Duodenal mucosa (tissue), 2 donors: Measurements from ENCODE around the gene OMA1.

Experiments used
- H3K27ac ChIP-seq: one replicate; pipeline ENCODE4 v1.7.0; 2013; ENCODE audit warnings: low read depth, low read length
- H3K27me3 ChIP-seq, 2 donors: one replicate each; pipeline ENCODE4 v1.7.0; 2013; ENCODE audit warnings: low read length in 2 of 2, control low read depth in 1 of 2; ENCODE audit not compliant: insufficient read depth in 2 of 2, control insufficient read depth in 1 of 2
- H3K36me3 ChIP-seq, 2 donors: one replicate each; pipeline ENCODE4 v1.7.0; 2013; ENCODE audit warnings: low read length in 2 of 2, control low read depth in 1 of 2; ENCODE audit not compliant: insufficient read depth in 2 of 2, control insufficient read depth in 1 of 2
- H3K4me1 ChIP-seq, 2 donors: one replicate each; pipeline ENCODE4 v1.7.0; 2013; ENCODE audit warnings: low read length in 2 of 2, control low read depth in 1 of 2; ENCODE audit not compliant: insufficient read depth in 2 of 2, control insufficient read depth in 1 of 2
- H3K4me3 ChIP-seq, 2 donors: one replicate each; pipeline ENCODE4 v1.7.0; 2013; ENCODE audit warnings: low read length in 2 of 2, low read depth in 1 of 2
- H3K9ac ChIP-seq, 2 donors: one replicate each; pipeline ENCODE4 v1.7.0; 2013; ENCODE audit warnings: low read length in 2 of 2, low read depth in 1 of 2
- H3K9me3 ChIP-seq, 2 donors: one replicate each; pipeline ENCODE4 v1.7.0; 2013; ENCODE audit warnings: low read length in 2 of 2, control low read depth in 1 of 2; ENCODE audit not compliant: control insufficient read depth in 1 of 2

Gene OMA1

DNA sequence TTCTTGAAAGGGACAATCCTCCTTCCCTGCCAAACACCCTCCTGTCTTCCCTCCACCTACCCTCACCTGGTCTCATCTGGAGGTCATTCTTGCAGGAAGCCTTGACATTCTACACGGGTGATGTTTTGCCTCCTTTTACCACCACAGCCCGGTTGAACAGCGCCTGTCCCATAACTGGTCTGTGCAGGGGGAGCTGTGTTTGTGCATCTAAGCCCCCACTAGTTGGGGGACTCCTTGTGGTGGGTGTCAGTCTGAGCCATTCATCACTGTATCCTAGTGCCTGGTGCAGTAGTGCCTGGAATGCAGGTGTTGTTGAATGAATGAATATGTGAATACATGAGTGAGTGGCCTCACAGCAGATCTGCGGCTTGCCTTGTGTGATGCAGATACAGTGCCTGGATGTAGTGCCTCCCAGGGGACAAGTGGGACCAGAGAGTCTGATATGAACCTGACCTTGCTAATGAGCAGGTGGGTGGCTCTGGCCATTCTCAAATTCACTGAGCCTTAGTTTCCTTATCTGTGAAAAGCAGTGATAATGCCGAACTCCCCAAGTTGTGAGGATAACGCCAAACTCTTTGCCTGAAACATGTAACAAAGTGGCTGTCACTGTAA is 79.8 kb downstream of the OMA1 start:
- no peaks in the 10 kb centered on the region for H3K27me3 ChIP-seq
- peaks cover 3 to 4% of the 10 kb centered on the region in 2 donors for H3K36me3 ChIP-seq
- H3K4me3 ChIP-seq, result no peak overlapping the region

DNA sequence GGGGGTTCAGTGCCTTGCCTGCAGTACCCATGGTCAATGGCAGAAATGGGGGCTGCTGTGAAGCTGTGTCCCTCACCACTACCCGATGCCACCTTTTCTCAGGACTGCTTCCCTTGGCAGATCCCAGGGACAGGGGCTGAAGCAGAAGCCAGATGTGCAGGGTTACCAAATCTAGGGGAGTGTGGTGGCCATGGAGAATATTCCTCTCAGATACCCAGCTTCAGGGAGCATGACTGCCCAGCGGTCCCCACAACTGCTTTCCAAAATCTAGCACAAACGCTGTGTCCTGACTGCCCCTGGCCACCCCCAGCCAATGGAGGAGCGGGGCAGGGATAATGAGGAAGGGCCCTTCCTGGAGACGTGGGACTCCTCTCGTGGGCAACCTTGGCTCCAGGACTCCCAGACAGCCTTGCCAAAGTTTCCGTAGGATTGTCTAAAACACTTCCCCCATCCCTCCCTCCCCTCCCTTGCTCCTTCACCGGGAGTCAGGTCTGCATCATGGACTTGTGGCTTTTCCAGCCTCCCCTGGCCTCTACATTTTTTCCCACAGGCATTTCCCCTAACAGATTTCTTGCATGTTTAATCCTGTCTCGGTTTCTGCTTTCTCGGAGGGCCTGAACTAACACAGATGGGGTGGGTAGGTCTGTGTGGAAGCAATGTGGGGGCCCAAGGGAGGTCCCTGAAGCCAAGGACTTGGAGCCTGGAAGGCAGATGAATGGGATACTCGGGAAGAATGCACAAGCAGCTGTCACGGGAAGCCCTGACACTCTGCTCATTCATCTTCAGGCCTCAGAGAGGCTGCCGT is 80.5 kb downstream of the OMA1 start:
- no peak overlapping the region for H3K27ac ChIP-seq
- no peaks in the 10 kb centered on the region for H3K9me3 ChIP-seq
- H3K9ac ChIP-seq, result no peak overlapping the region
- H3K4me1 ChIP-seq, result no peaks in the 10 kb centered on the region
- no peak overlapping the region for H3K4me3 ChIP-seq
- H3K27me3 ChIP-seq, result no peaks in the 10 kb centered on the region
- H3K36me3 ChIP-seq, result peaks cover 3 to 4% of the 10 kb centered on the region in 2 donors

More for the DNA sequence above, 79.8 kb downstream of the OMA1 start:
- Histone ChIP-seq H3K9me3 (no peaks in the 10 kb centered on the region), H3K4me1 (no peaks in the 10 kb centered on the region), H3K27ac (no peak overlapping the region), H3K9ac (no peak overlapping the region)

DNA sequence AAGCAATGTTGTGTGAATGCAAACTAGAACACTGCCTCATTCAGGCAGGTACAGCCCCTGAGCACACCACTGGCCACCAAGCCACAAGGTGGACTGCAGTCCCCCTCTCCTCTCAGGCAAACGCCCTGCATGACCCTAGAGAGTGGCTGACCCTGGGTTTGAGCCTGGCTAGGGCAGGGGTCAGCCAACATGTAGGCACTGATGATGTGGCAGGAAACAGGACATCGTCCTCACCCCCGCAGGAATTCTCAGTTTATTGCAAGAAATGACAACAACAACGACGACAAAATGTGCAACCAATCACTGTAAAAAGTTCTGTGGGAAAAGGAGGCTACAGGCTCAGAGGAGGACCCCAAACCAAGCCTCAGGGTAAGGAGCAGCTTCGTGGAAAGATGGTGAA is 81.3 kb downstream of the OMA1 start:
- H3K9ac ChIP-seq, result no peak overlapping the region
- no peaks in the 10 kb centered on the region for H3K27me3 ChIP-seq
- H3K36me3 ChIP-seq, result peaks cover 3 to 4% of the 10 kb centered on the region in 2 donors
- no peaks in the 10 kb centered on the region for H3K4me1 ChIP-seq
- H3K9me3 ChIP-seq, result no peaks in the 10 kb centered on the region
- H3K4me3 ChIP-seq, result no peak overlapping the region
- no peak overlapping the region for H3K27ac ChIP-seq

DNA sequence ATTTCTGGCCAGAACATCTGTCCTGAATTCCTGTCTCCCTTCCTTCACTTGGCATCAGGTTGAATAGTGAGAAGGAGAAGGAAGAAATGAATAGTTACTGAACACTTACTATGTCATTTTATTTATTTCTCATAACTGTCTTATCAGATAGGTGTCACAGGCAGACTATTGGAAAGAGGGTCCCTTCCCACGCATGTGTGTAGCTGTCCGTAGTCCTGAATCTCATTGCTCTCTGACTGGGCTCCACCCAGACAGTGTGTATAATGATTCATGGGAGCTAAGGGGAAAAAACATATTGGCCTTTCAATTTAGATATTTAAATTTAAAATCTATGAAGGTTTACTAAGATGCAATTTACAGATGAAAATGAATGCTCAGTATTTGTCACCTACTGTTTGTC is 86.1 kb downstream of the OMA1 start:
- Histone ChIP-seq H3K4me1 (no peaks in the 10 kb centered on the region), H3K4me3 (no peak overlapping the region), H3K36me3 (no peaks in the 10 kb centered on the region), H3K27me3 (no peaks in the 10 kb centered on the region), H3K9ac (no peak overlapping the region), H3K9me3 (no peaks in the 10 kb centered on the region), H3K27ac (no peak overlapping the region)

DNA sequence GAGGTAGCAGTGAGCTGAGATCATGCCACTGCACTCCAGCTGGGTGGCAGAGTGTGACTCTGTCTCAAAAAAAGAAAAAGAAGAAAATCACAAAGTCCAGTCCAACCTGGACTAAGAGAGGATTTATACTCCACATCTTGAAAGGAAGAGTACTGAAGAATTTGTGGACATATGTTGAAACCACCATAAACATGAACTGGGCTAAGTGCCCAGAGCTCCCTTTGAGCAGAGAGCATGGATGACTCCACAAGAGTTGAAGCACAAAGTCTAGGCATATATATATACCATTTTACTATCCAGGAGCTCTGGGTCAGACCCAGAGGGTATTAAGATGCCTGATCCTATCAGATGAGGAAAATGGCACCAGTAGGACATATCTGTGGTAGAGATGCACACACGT is 86.6 kb downstream of the OMA1 start:
- H3K9me3 ChIP-seq, result no peaks in the 10 kb centered on the region
- H3K4me3 ChIP-seq, result no peak overlapping the region
- no peak overlapping the region for H3K9ac ChIP-seq
- no peaks in the 10 kb centered on the region for H3K27me3 ChIP-seq
- no peaks in the 10 kb centered on the region for H3K4me1 ChIP-seq
- no peak overlapping the region for H3K27ac ChIP-seq
- no peaks in the 10 kb centered on the region for H3K36me3 ChIP-seq

DNA sequence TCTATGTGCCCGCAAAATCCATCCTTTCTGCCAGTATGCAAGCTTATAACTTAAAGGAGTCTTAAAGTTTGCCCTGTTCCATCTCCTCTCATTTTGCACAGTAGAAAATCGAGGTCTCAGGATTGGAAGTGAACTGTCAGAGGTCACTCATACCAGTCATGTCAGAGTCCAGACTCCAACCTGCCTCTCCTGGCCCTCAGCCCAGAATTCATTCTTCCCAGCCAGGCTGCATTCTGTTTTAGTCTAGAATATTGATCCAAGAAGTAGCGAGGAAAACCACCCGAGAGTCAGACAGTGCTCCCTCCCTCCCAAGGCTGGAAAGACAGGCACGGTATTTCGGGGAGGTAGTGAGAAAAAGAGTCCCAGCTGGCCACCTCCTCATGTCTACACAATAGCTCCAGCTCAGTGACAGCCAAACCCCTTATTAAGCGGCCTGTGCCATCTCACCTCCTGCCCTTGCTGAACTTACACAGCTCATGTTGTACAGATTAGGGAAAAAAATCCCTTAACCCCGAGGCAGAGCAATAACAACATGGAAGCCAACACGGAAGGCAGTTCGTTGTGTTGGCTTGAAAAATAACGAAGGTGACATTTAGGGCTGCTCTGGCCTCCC is 89.4 kb downstream of the OMA1 start:
- Histone ChIP-seq H3K27me3 (no peaks in the 10 kb centered on the region), H3K9me3 (no peaks in the 10 kb centered on the region), H3K4me1 (no peaks in the 10 kb centered on the region), H3K4me3 (no peak overlapping the region), H3K36me3 (no peaks in the 10 kb centered on the region), H3K9ac (no peak overlapping the region), H3K27ac (no peak overlapping the region)

DNA sequence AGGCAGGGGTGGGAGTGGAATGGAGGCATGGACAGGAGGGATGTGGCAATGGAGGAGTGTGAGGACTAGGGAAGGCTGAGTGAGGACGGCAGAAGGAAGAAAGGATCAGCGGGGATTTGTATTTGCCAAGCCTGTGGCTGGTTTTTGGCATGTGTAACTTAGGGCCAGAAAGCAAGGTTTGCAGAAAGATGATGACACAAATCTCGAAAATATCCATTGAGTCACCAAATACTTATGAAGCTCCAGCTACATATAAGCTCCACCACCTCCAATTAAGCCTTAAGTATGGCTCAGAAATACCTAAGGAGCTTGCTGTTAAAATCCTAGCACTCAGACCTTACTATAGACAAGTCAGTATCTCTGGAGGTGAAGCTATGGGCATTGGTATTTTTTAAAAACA is 90.1 kb downstream of the OMA1 start:
- Histone ChIP-seq H3K27ac (no peak overlapping the region), H3K9ac (no peak overlapping the region), H3K27me3 (no peaks in the 10 kb centered on the region), H3K9me3 (no peaks in the 10 kb centered on the region), H3K4me1 (no peaks in the 10 kb centered on the region), H3K36me3 (no peaks in the 10 kb centered on the region), H3K4me3 (no peak overlapping the region)

DNA sequence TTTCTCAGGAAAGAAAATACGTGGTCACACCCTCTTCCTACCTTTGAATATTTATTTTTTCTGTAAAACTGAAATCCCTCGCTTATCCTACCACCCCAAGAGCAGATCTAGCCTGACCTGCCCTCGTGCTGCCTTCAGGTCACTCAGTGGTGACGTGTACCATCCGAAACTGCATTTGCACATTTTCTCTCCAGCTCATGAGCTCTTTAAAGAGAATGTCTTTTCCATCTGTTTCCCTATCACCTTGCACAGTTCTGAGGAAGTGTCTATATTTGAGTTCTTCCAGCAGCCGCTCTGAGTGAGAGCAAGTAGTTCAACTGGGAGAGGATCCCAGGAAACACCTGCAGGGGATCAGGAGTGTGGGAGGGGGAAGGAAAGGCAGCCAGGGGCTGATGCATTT is 91.7 kb downstream of the OMA1 start:
- no peaks in the 10 kb centered on the region for H3K4me1 ChIP-seq
- H3K27ac ChIP-seq, result no peak overlapping the region
- H3K4me3 ChIP-seq, result no peak overlapping the region
- no peak overlapping the region for H3K9ac ChIP-seq
- H3K9me3 ChIP-seq, result no peaks in the 10 kb centered on the region
- H3K27me3 ChIP-seq, result no peaks in the 10 kb centered on the region
- H3K36me3 ChIP-seq, result no peaks in the 10 kb centered on the region

DNA sequence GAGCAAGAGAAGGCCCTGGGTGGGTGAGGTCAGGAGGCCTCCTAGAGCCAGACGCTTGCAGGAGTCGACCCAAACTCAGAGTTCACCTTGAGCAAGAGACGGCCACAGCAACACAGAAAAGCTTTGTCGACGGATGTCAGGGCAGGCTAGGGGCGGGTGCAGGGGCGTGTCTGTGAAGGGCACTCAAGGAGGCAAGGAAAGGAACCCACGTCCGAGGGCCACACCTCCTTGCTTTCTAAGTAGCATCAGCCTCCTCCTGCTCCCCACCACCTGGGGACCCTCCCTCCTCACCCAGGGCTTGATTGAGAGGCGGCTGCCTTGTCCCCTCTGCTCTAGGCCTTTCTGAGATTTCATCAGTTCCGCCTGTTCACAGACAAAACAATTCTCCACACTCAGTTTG is 92.1 kb downstream of the OMA1 start:
- no peak overlapping the region for H3K27ac ChIP-seq
- no peak overlapping the region for H3K9ac ChIP-seq
- no peaks in the 10 kb centered on the region for H3K36me3 ChIP-seq
- H3K9me3 ChIP-seq, result no peaks in the 10 kb centered on the region
- no peaks in the 10 kb centered on the region for H3K27me3 ChIP-seq
- H3K4me3 ChIP-seq, result no peak overlapping the region
- H3K4me1 ChIP-seq, result no peaks in the 10 kb centered on the region

DNA sequence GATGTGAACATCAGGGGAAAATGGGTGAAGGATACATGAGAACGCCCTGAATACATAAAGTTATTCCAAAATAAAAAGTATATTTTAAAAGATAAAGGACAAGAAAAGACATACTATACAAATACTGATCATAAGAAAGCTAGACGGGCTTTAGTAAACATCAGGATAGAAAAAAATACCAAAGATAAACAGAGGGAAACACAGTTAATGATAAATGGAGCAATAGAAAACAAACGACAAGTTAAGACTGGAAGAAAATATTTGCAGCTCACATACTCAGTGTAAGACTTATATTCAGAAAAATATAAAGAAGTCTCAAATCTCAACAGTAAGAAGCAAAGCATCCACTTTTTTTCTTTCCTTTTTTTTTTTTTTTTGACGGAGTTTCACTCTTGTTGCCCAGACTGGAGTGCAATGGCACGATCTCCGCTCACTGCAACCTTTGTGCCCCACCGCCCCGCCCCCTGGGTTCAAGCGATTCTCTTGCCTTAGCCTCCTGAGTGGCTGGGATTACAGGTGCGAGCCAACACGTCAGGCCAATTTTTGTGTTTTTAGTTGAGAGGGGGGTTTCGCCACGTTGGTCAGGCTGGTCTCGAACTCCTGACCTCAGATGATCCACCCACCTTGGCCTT is 94.8 kb downstream of the OMA1 start:
- Histone ChIP-seq H3K9me3 (no peaks in the 10 kb centered on the region), H3K9ac (no peak overlapping the region), H3K4me1 (no peaks in the 10 kb centered on the region), H3K27ac (no peak overlapping the region), H3K4me3 (no peak overlapping the region), H3K27me3 (no peaks in the 10 kb centered on the region), H3K36me3 (no peaks in the 10 kb centered on the region)
